Lower leg skin (tissue), 4 donors: ENCODE data around the gene IMMP2L. TPM values are rescaled to one million over a fixed set of nuclear protein-coding genes. Genes with fewer than 3 reads are reported as not detected.

Source experiments
- DNase-seq, 2 donors: peaks; one replicate each; pipeline ENCODE4 v3.0.0-alpha.2; 2019; ENCODE audit warnings: low spot score in 2 of 2
- H3K4me3 ChIP-seq: fragments of 200-600 bp; sonication (generic); 2 replicates; pipeline ENCODE4 v1.5.1; 2017; ENCODE audit warnings: mild to moderate bottlenecking, low read depth; ENCODE audit not compliant: poor library complexity, severe bottlenecking
- POLR2A ChIP-seq, 2 donors: fragments of 450-650 bp; IDR thresholded peaks; one replicate each; pipeline ENCODE4 v1.6.1; 2016 to 2017; ENCODE audit warnings: antibody characterized with exemption in 2 of 2, mild to moderate bottlenecking in 1 of 2, moderate library complexity in 1 of 2
- WGBS, 2 donors: methylation state at CpG; one replicate each; pipeline ENCODE4 v1.1.5; 2018; 5-methylcytosine and 5-hydroxymethylcytosine counted together
- intact Hi-C: fragments of 100-400 bp; cut with DNase I; formaldehyde crosslinking; loops from one replicate; pipeline ENCODE4 v1.15.0; 2023; ENCODE audit warnings: low total_unique reads
- total RNA-seq, 4 donors: library from RNA; depleted of rRNA; stranded (reverse); fragments of >200 nt; gene quantifications; one replicate each; pipeline ENCODE4 v1.1.0, GENCODE V29; 2016
- TF ChIP-seq, protein P1 (sequence below), 3 donors: fragments of 450-650 bp; IDR thresholded peaks; one replicate each; pipeline ENCODE4 v1.5.1; 2016; ENCODE audit warnings: antibody characterized with exemption in 3 of 3, mild to moderate bottlenecking in 3 of 3, moderate library complexity in 2 of 3

IMMP2L gene
- total RNA-seq, 4 donors from 2014 or later = 13.6 to 16.8 (median 16.4) TPM

DNA sequence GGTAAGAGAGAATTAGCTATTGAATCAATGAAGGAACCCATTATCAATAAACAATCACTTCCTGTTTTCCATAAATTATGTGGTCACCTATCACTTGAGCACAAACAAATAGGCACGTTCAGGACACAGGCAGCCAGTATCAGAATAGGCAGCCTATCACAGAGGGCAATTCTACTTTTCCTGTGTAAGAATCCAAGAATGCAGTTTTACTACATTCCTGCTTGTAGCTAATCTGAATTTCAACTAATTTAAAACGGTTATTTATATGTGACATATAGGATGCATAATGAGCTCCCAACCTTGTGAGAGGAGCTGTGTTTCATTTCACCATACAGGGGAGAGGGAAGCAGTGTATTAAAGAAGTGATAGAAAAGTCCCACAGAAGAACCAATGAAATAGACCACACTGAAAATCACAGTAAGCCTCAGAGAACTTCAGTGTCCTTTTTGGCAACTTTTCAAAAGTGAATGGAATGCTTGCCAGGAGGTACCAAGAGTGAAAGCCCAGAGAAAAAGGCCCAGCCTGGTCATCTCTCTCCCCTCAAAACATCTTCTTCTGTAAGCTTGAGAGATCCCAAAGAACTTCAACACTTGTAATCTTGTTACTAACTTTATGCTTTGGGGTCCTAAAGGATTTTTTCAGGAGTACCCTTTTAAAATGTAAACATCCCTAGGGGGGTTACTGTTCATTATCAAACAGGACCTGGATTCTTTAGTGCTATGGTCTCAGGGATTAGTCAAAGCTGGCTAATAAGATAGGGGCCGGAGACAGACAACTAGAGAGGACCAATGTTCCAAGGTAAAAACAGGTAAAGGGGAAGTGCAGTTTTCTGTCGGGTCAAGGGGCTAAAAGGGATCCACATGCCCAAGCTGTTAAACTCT, 1.3 kb downstream of the IMMP2L start:
- TF ChIP-seq, protein P1, sequence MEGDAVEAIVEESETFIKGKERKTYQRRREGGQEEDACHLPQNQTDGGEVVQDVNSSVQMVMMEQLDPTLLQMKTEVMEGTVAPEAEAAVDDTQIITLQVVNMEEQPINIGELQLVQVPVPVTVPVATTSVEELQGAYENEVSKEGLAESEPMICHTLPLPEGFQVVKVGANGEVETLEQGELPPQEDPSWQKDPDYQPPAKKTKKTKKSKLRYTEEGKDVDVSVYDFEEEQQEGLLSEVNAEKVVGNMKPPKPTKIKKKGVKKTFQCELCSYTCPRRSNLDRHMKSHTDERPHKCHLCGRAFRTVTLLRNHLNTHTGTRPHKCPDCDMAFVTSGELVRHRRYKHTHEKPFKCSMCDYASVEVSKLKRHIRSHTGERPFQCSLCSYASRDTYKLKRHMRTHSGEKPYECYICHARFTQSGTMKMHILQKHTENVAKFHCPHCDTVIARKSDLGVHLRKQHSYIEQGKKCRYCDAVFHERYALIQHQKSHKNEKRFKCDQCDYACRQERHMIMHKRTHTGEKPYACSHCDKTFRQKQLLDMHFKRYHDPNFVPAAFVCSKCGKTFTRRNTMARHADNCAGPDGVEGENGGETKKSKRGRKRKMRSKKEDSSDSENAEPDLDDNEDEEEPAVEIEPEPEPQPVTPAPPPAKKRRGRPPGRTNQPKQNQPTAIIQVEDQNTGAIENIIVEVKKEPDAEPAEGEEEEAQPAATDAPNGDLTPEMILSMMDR (IDR thresholded peaks at IDR 0.05) = no peak
- TF ChIP-seq POLR2A (IDR thresholded peaks at IDR 0.05) = no peak
- no peak for DNase-seq
- H3K4me3 ChIP-seq = no peak overlapping the region
- intact Hi-C loops = no loop called here
- WGBS, 2 donors = 34 to 35% methylated on average over 4 of the region's 4 CpGs

DNA sequence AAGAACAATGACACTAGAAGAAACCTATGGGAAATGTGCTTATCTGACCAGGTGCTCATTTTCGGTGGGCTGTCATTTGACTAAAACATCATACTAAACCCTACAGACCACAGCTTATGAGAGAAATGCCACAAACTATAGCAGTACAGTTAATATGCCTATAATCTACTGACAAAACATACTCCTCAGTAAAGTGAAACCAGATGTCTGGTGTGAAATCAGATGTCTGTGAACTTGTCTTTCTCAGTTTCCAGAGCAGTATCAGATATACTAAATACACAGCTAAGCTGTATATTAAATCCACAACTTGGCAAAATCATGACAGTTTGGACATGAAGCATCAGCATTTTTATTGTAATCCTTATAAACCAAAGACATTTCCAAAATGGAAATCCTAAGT, 3.3 kb downstream of the IMMP2L start:
- H3K4me3 ChIP-seq = no peak overlapping the region
- intact Hi-C loops = no loop called here
- TF ChIP-seq, protein P1 (IDR thresholded peaks at IDR 0.05) = no peak
- TF ChIP-seq POLR2A (IDR thresholded peaks at IDR 0.05) = no peak
- no peak for DNase-seq
- WGBS, 2 donors = 74 to 86% methylated on average over 1 of the region's 1 CpG

DNA sequence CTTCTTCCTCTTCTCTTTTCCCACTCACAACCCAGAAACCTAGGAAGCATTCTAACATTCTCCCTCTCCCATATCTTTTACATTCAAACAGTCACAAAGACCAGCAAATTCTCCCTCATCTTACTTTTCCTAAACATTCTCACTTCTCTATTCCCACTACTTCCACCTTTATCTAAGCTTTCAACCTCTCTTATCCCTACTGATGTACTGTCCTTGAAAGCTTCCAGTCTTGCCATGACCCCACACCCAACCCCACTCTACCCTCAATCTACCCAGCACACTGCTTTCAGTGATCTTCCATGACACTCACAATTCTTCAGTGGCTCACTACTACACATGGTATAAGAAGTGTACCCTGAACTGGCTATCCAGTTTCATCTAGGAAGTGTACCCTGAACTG, 5.3 kb downstream of the IMMP2L start:
- H3K4me3 ChIP-seq = no peak overlapping the region
- DNase-seq = no peak
- TF ChIP-seq, protein P1 (IDR thresholded peaks at IDR 0.05) = no peak
- no peak for TF ChIP-seq POLR2A (IDR thresholded peaks at IDR 0.05)
- intact Hi-C loops = no loop called here

DNA sequence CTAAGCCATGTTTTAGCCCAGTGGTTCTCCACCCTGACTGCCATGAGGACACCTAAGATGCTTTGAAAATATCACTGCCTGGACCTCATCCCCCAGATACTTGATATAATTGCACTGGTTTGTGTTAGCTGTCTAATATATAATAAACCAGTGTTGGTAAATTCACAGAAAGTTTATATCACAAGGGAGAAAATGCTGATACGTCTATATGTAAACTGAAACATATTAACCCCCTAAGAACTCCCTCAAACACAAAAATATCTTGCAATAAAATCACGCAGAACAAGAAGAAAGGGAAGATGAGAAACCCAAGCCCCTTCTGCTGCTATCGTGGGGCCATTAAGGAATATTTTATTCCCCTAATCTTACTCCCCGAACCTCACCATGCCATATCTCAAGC, 8.2 kb downstream of the IMMP2L start:
- intact Hi-C loops = no loop called here
- no peak overlapping the region for H3K4me3 ChIP-seq
- no peak for TF ChIP-seq POLR2A (IDR thresholded peaks at IDR 0.05)
- TF ChIP-seq, protein P1 (IDR thresholded peaks at IDR 0.05) = no peak
- DNase-seq = no peak
- 43 to 64% methylated on average over 4 of the region's 4 CpGs for WGBS, 2 donors

DNA sequence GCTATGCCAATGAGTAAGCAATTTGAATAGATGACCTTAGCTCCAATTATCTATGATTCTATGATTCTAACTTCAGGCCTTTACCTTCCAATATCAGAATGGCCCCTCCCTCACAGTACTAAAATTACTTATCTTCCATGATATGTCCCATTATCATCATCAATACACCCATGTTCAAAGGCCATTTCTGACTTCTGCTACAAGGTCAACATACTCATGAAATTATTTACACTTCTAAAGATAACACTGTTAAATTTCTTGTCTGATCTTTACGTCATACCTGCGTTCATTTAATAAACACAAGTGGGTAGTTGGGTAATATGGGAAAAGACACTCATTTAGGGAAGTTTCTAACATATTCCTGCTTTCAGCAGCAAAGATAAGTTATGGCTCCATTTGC, 21.2 kb downstream of the IMMP2L start:
- no peak for TF ChIP-seq POLR2A (IDR thresholded peaks at IDR 0.05)
- TF ChIP-seq, protein P1 (IDR thresholded peaks at IDR 0.05) = no peak
- H3K4me3 ChIP-seq = no peak overlapping the region
- intact Hi-C loops = no loop called here
- 93 to 98% methylated on average over 2 of the region's 2 CpGs for WGBS, 2 donors
- no peak for DNase-seq
